Lower leg skin (tissue), 3 donors: ENCODE results near the gene AP5B1.

Experiments used
- POLR2A ChIP-seq, 2 donors: fragments of 450-650 bp; IDR thresholded peaks; one replicate each; pipeline ENCODE4 v1.6.1; 2016 to 2017; ENCODE audit warnings: antibody characterized with exemption in 2 of 2, mild to moderate bottlenecking in 1 of 2, moderate library complexity in 1 of 2
- TF ChIP-seq, protein P1 (sequence below), 3 donors: fragments of 450-650 bp; IDR thresholded peaks; one replicate each; pipeline ENCODE4 v1.5.1; 2016; ENCODE audit warnings: antibody characterized with exemption in 3 of 3, mild to moderate bottlenecking in 3 of 3, moderate library complexity in 2 of 3

DNA sequence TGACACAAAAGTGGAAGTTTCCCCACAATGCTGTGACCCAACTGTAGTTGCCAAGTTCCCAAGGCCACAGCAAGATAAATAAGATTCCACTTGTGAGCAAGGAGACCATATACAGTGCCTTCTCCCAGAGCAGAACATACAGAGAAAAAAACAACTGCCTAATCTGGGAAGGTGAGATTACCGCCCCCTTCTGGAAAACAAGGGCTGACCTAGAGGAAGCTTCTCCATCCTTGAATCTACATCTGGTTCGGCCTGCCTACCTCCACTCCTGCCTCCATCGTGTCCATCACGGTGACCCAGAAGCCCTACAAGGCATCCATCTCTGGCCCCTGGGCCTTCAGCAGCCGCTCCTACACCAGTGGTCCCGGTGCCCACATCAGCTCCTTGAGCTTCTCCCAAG lies 54.1 kb downstream of the AP5B1 start:
- TF ChIP-seq, protein P1, sequence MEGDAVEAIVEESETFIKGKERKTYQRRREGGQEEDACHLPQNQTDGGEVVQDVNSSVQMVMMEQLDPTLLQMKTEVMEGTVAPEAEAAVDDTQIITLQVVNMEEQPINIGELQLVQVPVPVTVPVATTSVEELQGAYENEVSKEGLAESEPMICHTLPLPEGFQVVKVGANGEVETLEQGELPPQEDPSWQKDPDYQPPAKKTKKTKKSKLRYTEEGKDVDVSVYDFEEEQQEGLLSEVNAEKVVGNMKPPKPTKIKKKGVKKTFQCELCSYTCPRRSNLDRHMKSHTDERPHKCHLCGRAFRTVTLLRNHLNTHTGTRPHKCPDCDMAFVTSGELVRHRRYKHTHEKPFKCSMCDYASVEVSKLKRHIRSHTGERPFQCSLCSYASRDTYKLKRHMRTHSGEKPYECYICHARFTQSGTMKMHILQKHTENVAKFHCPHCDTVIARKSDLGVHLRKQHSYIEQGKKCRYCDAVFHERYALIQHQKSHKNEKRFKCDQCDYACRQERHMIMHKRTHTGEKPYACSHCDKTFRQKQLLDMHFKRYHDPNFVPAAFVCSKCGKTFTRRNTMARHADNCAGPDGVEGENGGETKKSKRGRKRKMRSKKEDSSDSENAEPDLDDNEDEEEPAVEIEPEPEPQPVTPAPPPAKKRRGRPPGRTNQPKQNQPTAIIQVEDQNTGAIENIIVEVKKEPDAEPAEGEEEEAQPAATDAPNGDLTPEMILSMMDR (IDR thresholded peaks at IDR 0.05) = no peak
- TF ChIP-seq POLR2A (IDR thresholded peaks at IDR 0.05) = no peak
